Measurements from ENCODE around the gene MRPL53. TPM values are rescaled to one million over a fixed set of nuclear protein-coding genes. Genes with fewer than 3 reads are reported as not detected.

Gene MRPL53
- total RNA-seq, 1 donor from 2014 or later = 105 TPM

GRCh38 chr2:74429487-74430451 lies 42.7 kb downstream of the MRPL53 start:
- intact Hi-C loops (cut with micrococcal nuclease) = no loop called here

- intact Hi-C loops (cut with micrococcal nuclease) = no loop called here
These were observed 43.8 kb downstream of the MRPL53 start for GRCh38 chr2:74428675-74429074.

- intact Hi-C loops (cut with micrococcal nuclease) = no loop called here
These were observed 44.9 kb downstream of the MRPL53 start for GRCh38 chr2:74427551-74427950.

- intact Hi-C loops (cut with micrococcal nuclease) = no loop called here
These were observed 46.2 kb downstream of the MRPL53 start for GRCh38 chr2:74426181-74426758.

- intact Hi-C loops (cut with micrococcal nuclease) = no loop called here
These were observed 47.0 kb downstream of the MRPL53 start for GRCh38 chr2:74425523-74425922.

- intact Hi-C loops (cut with micrococcal nuclease) = no loop called here
These were observed 47.5 kb downstream of the MRPL53 start for GRCh38 chr2:74424995-74425406.

- intact Hi-C loops (cut with micrococcal nuclease) = no loop called here
These were observed 48.1 kb downstream of the MRPL53 start for GRCh38 chr2:74424139-74424992.

GRCh38 chr2:74423231-74424095 lies 49.0 kb downstream of the MRPL53 start:
- intact Hi-C loops (cut with micrococcal nuclease) = no loop called here

Other genes with a start within 250 kb of the MRPL53 start
- gene SLC4A5, start 129.3 kb downstream of the MRPL53 start, total RNA-seq = 0.86 and 3.1 TPM in 2 replicates
- 105 and 110 TPM in 2 replicates for gene DCTN1, start 92.4 kb downstream of the MRPL53 start, total RNA-seq
- gene C2orf81, start 51.1 kb downstream of the MRPL53 start, total RNA-seq = 1.0 and 1.5 TPM in 2 replicates
- 56.9 and 60.3 TPM in 2 replicates for gene WDR54, start 51.0 kb downstream of the MRPL53 start, total RNA-seq
- 0.36 and 0.52 TPM in 2 replicates for gene RTKN, start 30.7 kb downstream of the MRPL53 start, total RNA-seq
- gene INO80B, start 17.6 kb downstream of the MRPL53 start, total RNA-seq = 29.4 and 31.7 TPM in 2 replicates
- gene WBP1, start 14.2 kb downstream of the MRPL53 start, total RNA-seq = 46.8 and 47.6 TPM in 2 replicates
- gene MOGS, start 7.3 kb downstream of the MRPL53 start, total RNA-seq = 68.3 and 74.8 TPM in 2 replicates
- gene CCDC142, start 10.3 kb upstream of the MRPL53 start, total RNA-seq = 30.4 and 32.0 TPM in 2 replicates
- 43.4 and 43.9 TPM in 2 replicates for gene TTC31, start 10.4 kb upstream of the MRPL53 start, total RNA-seq
- 0.39 and 0.50 TPM in 2 replicates for gene LBX2, start 26.9 kb upstream of the MRPL53 start, total RNA-seq
- 31.2 and 32.8 TPM in 2 replicates for gene PCGF1, start 35.0 kb upstream of the MRPL53 start, total RNA-seq
- 1.1 and 1.2 TPM in 2 replicates for gene TLX2, start 41.8 kb upstream of the MRPL53 start, total RNA-seq
- 0.80 and 1.1 TPM in 2 replicates for gene DQX1, start 53.6 kb upstream of the MRPL53 start, total RNA-seq
- 148 and 150 TPM in 2 replicates for gene AUP1, start 57.0 kb upstream of the MRPL53 start, total RNA-seq
- 48.1 and 49.7 TPM in 2 replicates for gene HTRA2, start 57.3 kb upstream of the MRPL53 start, total RNA-seq
- gene LOXL3, start 81.3 kb upstream of the MRPL53 start, total RNA-seq = 1.00 and 1.9 TPM in 2 replicates
- gene DOK1, start 82.0 kb upstream of the MRPL53 start, total RNA-seq = 50.4 and 52.5 TPM in 2 replicates
- gene M1AP, start 175.7 kb upstream of the MRPL53 start, total RNA-seq = 0.09 TPM in 1 of 2 replicates, not detected in the other
- 4.4 and 5.9 TPM in 2 replicates for gene SEMA4F, start 181.6 kb upstream of the MRPL53 start, total RNA-seq

Data from T-helper 2 cell treated with Interferon-gamma antibody and Interleukin-4, amounts not matched to agents 100 ng/mL and 5 ng/mL, for 36 hours (primary cell).